K562 treated with DMSO at 1 percent for 48 hours (cell line): ENCODE measurements around the gene SH3BP5. TPM values are rescaled to one million over a fixed set of nuclear protein-coding genes. Genes with fewer than 3 reads are reported as not detected.

ENCODE experiments used
- total RNA-seq: library from RNA; unstranded; fragments of 300-600 nt; gene quantifications from 2 replicates; pipeline ENCODE4 v1.2.3, GENCODE V29; 2022; ENCODE audit warnings: low replicate concordance; ENCODE audit errors: extremely low read depth

The SH3BP5 gene
- total RNA-seq: not detected in 2 replicates

GRCh38 chr3:15332405-15333098, at the start of gene SH3BP5:
SH3BP5 (minus strand) TSS chr3:15332586; CDS start chr3:15332408, 178 bp downstream.

GRCh38 chr3:15205934-15206661, 126.3 kb downstream of the SH3BP5 start, which contains the start of gene CAPN7:
CAPN7 (plus strand) TSS chr3:15206246; CDS start chr3:15206496, 250 bp downstream.

Other genes with a start within 250 kb of the SH3BP5 start
- gene RBSN, start 233.4 kb downstream of the SH3BP5 start, total RNA-seq: not detected in 2 replicates
- not detected in 2 replicates for gene CAPN7, start 126.3 kb downstream of the SH3BP5 start, total RNA-seq
- gene METTL6, start 95.0 kb upstream of the SH3BP5 start, total RNA-seq: not detected in 2 replicates
- not detected in 2 replicates for gene EAF1, start 95.0 kb upstream of the SH3BP5 start, total RNA-seq
- not detected in 2 replicates for gene COLQ, start 189.1 kb upstream of the SH3BP5 start, total RNA-seq